ENCODE data around the gene HAUS3. TPM values are rescaled to one million over a fixed set of nuclear protein-coding genes. Genes with fewer than 3 reads are reported as not detected.

The HAUS3 gene
- total RNA-seq, 1 experiment from 2014 or later: 17.3 TPM

- Histone ChIP-seq H2AFZ (ENCODE audit: low read depth, low read length, poor library complexity, severe bottlenecking) (no peak overlapping the region), H3K36me3 (ENCODE audit: control insufficient read depth in 1 of 2, insufficient read depth in 2 of 2, low read length in 2 of 2) (no peaks in the 10 kb centered on the region), H3K9me3 (ENCODE audit: control insufficient read depth in 1 of 2, insufficient read depth in 1 of 2, low read depth in 1 of 2, low read length in 2 of 2) (no peaks in the 10 kb centered on the region), H3K9me2 (ENCODE audit: insufficient read depth) (no peaks in the 10 kb centered on the region), H3K79me2 (ENCODE audit: insufficient read depth, low read length) (no peaks in the 10 kb centered on the region), H3K27me3 (ENCODE audit: insufficient read depth, low read length) (no peaks in the 10 kb centered on the region), H3K4me3 (replicated peaks in 1 of 2; ENCODE audit: low read depth in 1 of 2, low read length in 2 of 2) (no peak overlapping the region), H3K4me1 (ENCODE audit: control insufficient read depth in 1 of 2, insufficient read depth in 2 of 2, low read length in 2 of 2) (peaks cover 9 to 15% of the 10 kb centered on the region in 2 experiments; a peak in 3 of 4 replicates), H3K27ac (ENCODE audit: low read depth, low read length) (no peak overlapping the region; the same call in 1 of the 2 replicates), H4K20me1 (ENCODE audit: insufficient read depth) (no peaks in the 10 kb centered on the region), H3K9ac (ENCODE audit: low read length) (no peak overlapping the region), H3K4me2 (ENCODE audit: low read length) (no peak overlapping the region)
- no peak for DNase-seq (ENCODE audit: low read depth, low spot score)
- ChIA-PET POLR2A (no interaction called here), RAD21 (ENCODE audit: low non-redundant PET in 1 of 2, low total read pairs in 2 of 2, uncharacterized antibody in 2 of 2, unreplicated experiment in 2 of 2) (no interaction called here), CTCF (no interaction called here)
- no TSS peak for BruUV-seq (replicated peaks)
- intact Hi-C loops (cut with micrococcal nuclease): loop anchor here (5.0 kb wide), 1 partner anchor 148 kb away; no protein-coding TSS in a partner anchor
- TF ChIP-seq JUND (IDR thresholded peaks at IDR 0.05) (no peak), EZH2 (IDR thresholded peaks at IDR 0.05) (no peak), YY1 (IDR thresholded peaks at IDR 0.05; ENCODE audit: extremely low read depth, insufficient replicate concordance, low read depth, low read length) (no peak), RAD21 (IDR thresholded peaks at IDR 0.05; ENCODE audit: low read depth) (no peak), SP1 (IDR thresholded peaks at IDR 0.05; ENCODE audit: low read depth) (no peak), REST (IDR thresholded peaks at IDR 0.05; ENCODE audit: low read depth) (no peak), FOSL1 (IDR thresholded peaks at IDR 0.05; ENCODE audit: low read depth) (no peak), TCF7L2 (IDR thresholded peaks at IDR 0.05; ENCODE audit: borderline replicate concordance, extremely low read depth, insufficient read depth, insufficient read length) (no peak), CBX3 (IDR thresholded peaks at IDR 0.05; ENCODE audit: low read depth) (no peak), ATF3 (IDR thresholded peaks at IDR 0.05) (no peak), CTCF (IDR thresholded peaks at IDR 0.05 in 2 of 3, conservative IDR thresholded peaks at IDR 0.05 in 1 of 3; ENCODE audit: borderline replicate concordance in 1 of 3, insufficient read depth in 1 of 3, low read depth in 2 of 3, low read length in 2 of 3) (no peak), ELF1 (IDR thresholded peaks at IDR 0.05; ENCODE audit: borderline replicate concordance, low read depth) (no peak), POLR2A (IDR thresholded peaks at IDR 0.05; ENCODE audit: borderline replicate concordance, extremely low read depth, insufficient read depth, insufficient read length) (no peak), MAX (IDR thresholded peaks at IDR 0.05) (no peak)
- no peak for ATAC-seq
Measured at GRCh38 chr4:2263926-2264321, 22.0 kb upstream of the HAUS3 start.
